Ectodermal cell (in vitro differentiated cells): ENCODE measurements around the gene IRAK1.
A peak's percentile ranks its signal among the peaks of the same experiment; 100 is the strongest.
"Not testable (repeated sequence)": the region's sequence is repeated elsewhere in the genome, so short reads cannot be mapped to it uniquely, and the experiment has no call there.

Source experiments
- H3K27ac ChIP-seq: 2 replicates; pipeline ENCODE4 v1.7.0; 2013; ENCODE audit warnings: mild to moderate bottlenecking, low read depth, low read length; ENCODE audit not compliant: insufficient read depth, poor library complexity, severe bottlenecking
- H3K27me3 ChIP-seq: 2 replicates; pipeline ENCODE4 v1.7.0; 2013; ENCODE audit warnings: mild to moderate bottlenecking, low read length; ENCODE audit not compliant: insufficient read depth, control insufficient read depth, poor library complexity, severe bottlenecking
- H3K36me3 ChIP-seq: one replicate; pipeline ENCODE4 v1.7.0; 2013; ENCODE audit warnings: low read length; ENCODE audit not compliant: control insufficient read depth, insufficient read depth
- H3K4me1 ChIP-seq: one replicate; pipeline ENCODE4 v1.7.0; 2013; ENCODE audit warnings: low read length; ENCODE audit not compliant: control insufficient read depth, insufficient read depth
- H3K4me3 ChIP-seq: 2 replicates; pipeline ENCODE4 v1.7.0; 2013; ENCODE audit warnings: low read depth, low read length, control low read depth; ENCODE audit not compliant: insufficient read depth
- H3K9me3 ChIP-seq: 2 replicates; pipeline ENCODE4 v1.7.0; 2013; ENCODE audit warnings: mild to moderate bottlenecking, low read length, moderate library complexity; ENCODE audit not compliant: control insufficient read depth
- WGBS, 2 experiments: methylation state at CpG; one replicate each; pipeline ENCODE4 v1.1.7; 2013; ENCODE audit warnings: missing lambda C conversion rate in 2 of 2; 5-methylcytosine and 5-hydroxymethylcytosine counted together

The IRAK1 gene

DNA sequence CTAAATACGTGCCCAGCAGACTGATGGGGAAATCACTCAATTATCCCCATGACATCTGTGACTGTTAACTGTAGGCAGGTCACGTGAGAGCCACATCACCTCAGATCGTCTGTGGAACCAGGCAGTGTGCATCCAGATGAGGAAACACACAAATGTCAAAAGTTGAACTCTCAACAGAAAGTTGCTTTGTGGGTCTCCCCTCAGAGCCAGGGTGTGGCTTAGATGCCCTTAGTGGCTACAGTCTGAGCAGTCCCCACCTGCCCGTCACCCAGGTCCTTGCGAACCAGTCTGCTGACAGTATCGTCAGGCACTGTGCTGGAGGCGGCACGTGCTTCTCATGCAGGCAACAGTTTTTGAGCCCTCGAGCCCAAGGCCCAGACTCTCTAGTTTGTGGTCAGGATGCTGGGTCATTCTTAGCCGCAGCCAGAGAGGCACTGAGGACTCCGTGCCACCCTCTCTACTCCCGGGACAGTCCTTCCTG lies 36.3 kb downstream of the IRAK1 start:
- Histone ChIP-seq H3K27me3 (no peaks in the 10 kb centered on the region), H3K9me3 (no peaks in the 10 kb centered on the region), H3K36me3 (no peaks in the 10 kb centered on the region), H3K4me3 (no peak overlapping the region), H3K27ac (no peak overlapping the region), H3K4me1 (peaks cover 9% of the 10 kb centered on the region)
- WGBS, 2 experiments: 95 to 96% methylated on average over 12 of the region's 12 CpGs

DNA sequence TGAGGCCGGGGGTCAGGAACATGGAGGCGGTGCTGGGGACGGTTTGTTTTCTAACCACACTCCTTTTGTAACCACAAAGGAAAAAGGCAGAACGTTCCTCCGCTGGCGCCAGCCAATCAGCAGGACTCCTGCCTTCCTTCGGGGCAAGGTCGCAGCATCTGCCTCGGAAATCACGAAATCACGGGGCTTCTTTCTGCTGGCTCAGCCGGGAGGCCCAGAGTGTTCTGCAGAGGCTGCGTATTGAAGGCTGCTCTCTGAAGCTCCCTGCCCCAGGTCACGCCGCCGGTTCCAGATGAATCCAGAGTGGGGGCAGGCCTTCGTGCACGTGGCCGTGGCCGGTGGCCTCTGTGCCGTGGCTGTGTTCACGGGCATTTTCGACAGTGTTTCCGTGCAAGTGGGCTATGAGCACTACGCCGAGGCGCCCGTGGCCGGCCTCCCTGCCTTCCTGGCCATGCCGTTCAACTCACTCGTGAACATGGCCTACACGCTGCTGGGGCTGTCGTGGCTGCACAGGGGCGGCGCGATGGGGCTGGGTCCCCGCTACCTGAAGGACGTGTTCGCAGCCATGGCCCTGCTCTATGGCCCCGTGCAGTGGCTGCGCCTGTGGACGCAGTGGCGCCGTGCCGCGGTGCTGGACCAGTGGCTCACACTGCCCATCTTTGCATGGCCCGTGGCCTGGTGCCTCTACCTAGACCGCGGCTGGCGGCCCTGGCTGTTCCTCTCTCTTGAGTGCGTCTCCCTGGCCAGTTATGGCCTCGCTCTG lies 37.8 kb downstream of the IRAK1 start:
- 90 to 92% methylated on average over 52 of the region's 52 CpGs for WGBS, 2 experiments
- H3K36me3 ChIP-seq: no peaks in the 10 kb centered on the region

DNA sequence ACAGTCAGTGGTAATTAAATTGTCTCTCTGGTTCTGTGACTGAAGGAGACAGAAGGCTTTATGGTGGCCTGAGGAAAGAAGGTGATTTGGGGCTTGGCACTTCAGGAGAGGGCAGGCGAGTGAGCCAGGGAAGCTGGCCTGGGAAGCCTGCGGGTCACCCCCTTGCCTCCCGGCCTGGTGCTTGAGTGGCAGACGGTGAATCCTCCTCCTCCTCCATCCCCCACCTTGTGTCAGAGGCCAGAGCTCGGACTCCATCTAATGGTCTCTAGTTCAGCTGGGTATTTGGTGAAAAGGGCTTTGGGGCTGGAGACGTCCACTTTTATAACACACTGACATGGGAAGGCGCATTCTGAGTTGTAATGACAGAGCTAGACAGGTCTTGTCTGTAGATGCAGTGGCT lies 38.5 kb downstream of the IRAK1 start:
- WGBS, 2 experiments: 64 to 72% methylated on average over 6 to 7 of the region's 7 CpGs
- H3K36me3 ChIP-seq: no peaks in the 10 kb centered on the region

More for the DNA sequence above, 37.8 kb downstream of the IRAK1 start:
- Histone ChIP-seq H3K27me3 (no peaks in the 10 kb centered on the region), H3K27ac (no peak overlapping the region), H3K9me3 (no peaks in the 10 kb centered on the region), H3K4me3 (no peak overlapping the region), H3K4me1 (peaks cover 9% of the 10 kb centered on the region)

DNA sequence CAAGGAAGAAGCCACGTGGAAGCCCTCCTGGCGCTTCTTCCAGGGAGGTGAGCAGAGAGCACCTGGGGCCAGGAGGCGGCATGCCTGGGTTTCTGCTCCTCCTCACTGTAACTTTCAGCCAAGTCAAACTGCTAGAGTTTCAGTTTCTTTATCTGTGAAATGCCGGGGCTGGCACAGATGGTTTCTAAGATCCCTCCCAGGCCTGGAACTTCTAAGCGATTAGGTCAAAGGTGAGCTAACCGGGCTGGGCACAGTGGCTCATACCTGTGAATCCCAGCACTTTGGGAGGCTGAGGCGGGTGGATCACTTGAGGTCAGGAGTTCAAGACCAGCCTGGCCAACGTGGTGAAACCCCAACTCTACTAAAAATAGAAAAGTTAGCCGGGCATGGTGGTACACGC lies 39.3 kb downstream of the IRAK1 start:
- WGBS, 2 experiments: 90 to 94% methylated on average over 7 of the region's 10 CpGs
- H3K27ac ChIP-seq, H3K4me3 ChIP-seq: not testable (repeated sequence)

More for the DNA sequence above, 38.5 kb downstream of the IRAK1 start:
- H3K4me3 ChIP-seq: no peak overlapping the region
- peaks cover 9% of the 10 kb centered on the region for H3K4me1 ChIP-seq
- no peak overlapping the region for H3K27ac ChIP-seq
- no peaks in the 10 kb centered on the region for H3K9me3 ChIP-seq
- no peaks in the 10 kb centered on the region for H3K27me3 ChIP-seq

DNA sequence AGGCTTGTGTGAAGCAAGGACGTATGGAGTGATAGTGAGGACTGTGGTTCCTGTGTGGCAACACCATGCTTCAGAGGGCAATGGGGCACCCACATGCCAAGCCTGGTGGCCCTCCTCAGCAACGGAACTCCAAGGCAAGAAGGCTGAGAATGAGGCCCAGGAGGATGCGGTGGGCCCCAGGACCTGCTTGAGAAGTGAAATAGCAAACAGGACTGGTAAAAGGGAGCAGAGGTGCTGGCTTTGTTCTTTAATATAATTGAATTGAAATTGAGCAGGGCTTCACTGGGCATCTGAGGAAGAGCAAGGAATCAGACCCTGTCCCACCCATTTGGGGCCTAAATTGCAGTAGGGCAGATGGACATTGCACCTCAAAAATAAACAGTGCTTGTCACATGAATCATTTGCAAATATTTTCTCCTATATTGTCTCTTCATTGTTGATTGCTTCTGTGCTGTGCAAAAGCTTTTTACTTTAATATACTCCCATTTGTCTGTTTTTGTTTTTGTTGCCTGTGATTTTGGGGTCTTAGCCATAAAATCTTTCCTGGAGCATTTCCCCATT lies 44.9 kb downstream of the IRAK1 start:
- WGBS, 2 experiments: 79 to 87% methylated on average over 3 of the region's 3 CpGs
- no peaks in the 10 kb centered on the region for H3K27me3 ChIP-seq
- no peak overlapping the region for H3K4me3 ChIP-seq
- H3K9me3 ChIP-seq: no peaks in the 10 kb centered on the region
- H3K4me1 ChIP-seq: no peaks in the 10 kb centered on the region
- no peaks in the 10 kb centered on the region for H3K36me3 ChIP-seq
- H3K27ac ChIP-seq: no peak overlapping the region

More for the DNA sequence above, 39.3 kb downstream of the IRAK1 start:
- H3K36me3 ChIP-seq, H3K9me3 ChIP-seq, H3K4me1 ChIP-seq, H3K27me3 ChIP-seq: not testable (repeated sequence)

DNA sequence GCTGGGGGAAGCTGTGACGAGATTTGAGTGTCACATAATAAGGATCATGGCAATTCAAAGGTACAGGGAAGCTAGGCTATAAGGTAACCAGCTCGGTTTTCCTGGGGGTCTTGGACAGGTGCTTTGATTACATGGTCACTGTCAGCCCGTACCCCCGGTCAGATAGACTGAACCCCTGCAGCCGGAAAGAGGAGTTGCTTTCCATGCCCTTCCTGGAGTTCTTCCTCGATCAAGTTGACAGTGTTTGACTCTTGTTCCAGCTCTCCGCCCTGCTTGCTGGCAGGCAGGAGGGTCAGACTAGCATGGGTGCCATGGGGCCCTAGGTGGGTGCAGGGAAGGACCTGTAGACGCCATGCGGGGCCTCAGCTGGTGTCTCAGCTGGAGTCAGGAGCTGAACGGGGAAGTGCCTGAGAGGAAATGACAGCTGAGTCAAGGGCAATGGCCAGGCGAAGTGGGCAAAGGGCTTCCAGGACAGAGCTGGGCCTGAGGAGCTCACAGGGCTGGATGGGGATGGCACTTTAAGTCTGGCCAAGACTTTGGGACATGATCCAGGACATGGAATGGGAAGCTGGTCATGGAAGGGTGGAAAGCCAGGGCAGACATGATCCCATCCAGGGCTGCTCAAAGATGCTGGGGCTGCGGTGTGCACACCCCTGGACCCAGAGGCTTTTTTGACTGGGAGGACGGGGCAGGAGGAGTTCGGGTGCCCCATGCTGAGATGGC lies 45.5 kb downstream of the IRAK1 start:
- Histone ChIP-seq H3K4me1 (no peaks in the 10 kb centered on the region), H3K9me3 (no peaks in the 10 kb centered on the region), H3K27ac (no peak overlapping the region), H3K36me3 (no peaks in the 10 kb centered on the region), H3K27me3 (no peaks in the 10 kb centered on the region), H3K4me3 (no peak overlapping the region)
- 91 to 92% methylated on average over 14 of the region's 14 CpGs for WGBS, 2 experiments

DNA sequence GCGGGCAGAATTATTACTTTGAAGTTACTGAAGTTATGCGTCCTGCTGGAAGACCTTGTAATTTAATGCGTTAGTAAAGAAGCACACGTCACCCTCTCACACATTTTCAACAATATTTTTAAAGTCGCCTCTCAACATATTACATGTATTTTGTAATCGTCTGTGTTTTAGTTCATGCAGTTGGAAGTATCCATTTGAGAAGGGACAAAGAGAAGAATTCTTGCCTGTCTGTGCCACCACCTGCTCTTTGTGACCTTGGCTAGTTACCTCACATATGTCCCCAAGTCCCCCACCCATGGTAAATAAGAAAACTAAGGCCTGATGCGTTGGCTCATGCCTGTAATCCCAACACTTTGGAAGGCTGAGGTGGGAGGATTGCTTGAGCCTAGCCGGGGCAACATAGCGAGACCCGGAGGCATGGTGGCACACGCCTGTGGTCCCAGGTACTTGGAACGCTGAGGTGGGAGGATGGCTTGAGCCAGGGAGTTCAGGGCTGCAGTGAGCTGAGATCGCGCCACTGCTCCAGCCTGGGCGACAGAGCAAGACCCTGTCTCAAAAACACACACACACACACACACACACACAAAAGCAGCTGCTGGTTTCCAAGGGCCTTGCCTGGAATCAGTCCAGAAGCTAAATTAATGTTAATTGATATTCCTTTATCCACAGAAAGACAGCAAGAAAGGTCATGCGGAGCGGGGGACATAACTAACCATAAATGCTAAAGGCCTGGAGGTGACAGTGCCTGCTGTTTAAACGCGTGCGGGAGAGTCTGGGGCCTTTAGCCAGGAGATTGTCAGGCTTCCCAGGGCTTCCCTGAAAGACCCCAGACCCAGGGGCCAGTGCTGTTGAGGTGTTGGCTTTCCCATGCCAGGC lies 46.3 kb downstream of the IRAK1 start:
- H3K9me3 ChIP-seq: no peaks in the 10 kb centered on the region
- WGBS, 2 experiments: 74 to 80% methylated on average over 14 to 15 of the region's 20 CpGs
- H3K27me3 ChIP-seq: no peaks in the 10 kb centered on the region
- no peaks in the 10 kb centered on the region for H3K36me3 ChIP-seq
- peak overlapping the region; percentile 59 for H3K4me3 ChIP-seq
- peaks cover 3% of the 10 kb centered on the region for H3K4me1 ChIP-seq
- H3K27ac ChIP-seq: peak overlapping the region; percentile 99

DNA sequence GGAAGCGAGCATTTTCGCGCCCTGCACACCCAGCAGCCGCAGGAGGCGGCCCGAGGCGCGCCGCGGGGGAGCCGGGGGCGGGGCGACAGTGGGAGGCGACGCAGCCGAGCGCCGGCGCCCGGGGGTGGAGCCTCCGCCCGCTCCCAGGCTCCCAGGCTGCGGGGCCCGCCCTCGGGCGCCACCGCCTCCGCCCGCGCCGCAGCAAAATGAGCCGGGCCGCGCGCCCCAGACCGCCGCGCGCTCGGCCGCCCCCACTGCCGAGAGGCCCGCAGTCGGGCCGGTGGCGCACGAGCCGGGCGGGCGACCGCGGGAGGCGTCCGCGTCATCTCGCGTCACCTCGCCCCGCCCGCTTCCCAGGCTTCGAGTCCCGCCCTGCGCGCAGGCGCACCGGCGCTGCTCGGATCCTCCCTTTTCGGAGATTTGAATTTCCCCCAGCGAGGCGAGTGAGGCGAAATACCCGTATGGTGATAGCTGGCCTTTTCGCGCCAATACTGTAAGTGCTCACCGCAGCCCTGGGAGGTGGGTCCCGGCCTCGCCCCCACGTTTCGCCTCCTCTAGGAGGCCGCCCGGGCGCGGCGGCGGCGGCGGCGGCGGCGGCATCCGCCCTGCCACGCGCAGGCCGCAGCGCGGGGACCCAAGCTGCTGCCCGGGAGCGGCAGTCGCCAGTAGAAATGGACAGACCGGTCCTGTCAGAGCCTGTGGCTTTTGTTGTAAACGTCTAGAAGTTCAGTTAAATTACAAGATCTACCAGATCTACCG lies 47.2 kb downstream of the IRAK1 start, which contains the start of gene TMEM187:
Gene TMEM187, plus strand, starts transcription at position 387 of the 759 bp plus-strand sequence. CDS start 9,309 bp downstream, outside the sequence.
- Histone ChIP-seq H3K4me1 (peaks cover 11% of the 10 kb centered on the region), H3K36me3 (no peaks in the 10 kb centered on the region), H3K27me3 (no peaks in the 10 kb centered on the region), H3K4me3 (peak within 1 kb of the TSS; percentile 59), H3K27ac (peak within 1 kb of the TSS; percentile 99), H3K9me3 (no peaks in the 10 kb centered on the region)
- 0% methylated on average over 101 to 103 of the region's 103 CpGs for WGBS, 2 experiments
